ENCODE data around the gene RAI1.
A peak's percentile ranks its signal among the peaks of the same experiment; 100 is the strongest.

Gene RAI1

GRCh38 chr17:17752089-17752820, 71.0 kb downstream of the RAI1 start:
- DNase-seq, result peak; percentile 89

- DNase-seq, result no peak
Measured at GRCh38 chr17:17752821-17753321, 71.6 kb downstream of the RAI1 start.

GRCh38 chr17:17754719-17755686, 73.7 kb downstream of the RAI1 start:
- DNase-seq, result peak; percentile 40

- no peak for DNase-seq
Measured at GRCh38 chr17:17755715-17756114, 74.5 kb downstream of the RAI1 start.

GRCh38 chr17:17757391-17757791, 76.1 kb downstream of the RAI1 start:
- DNase-seq, result peak; percentile 54

GRCh38 chr17:17757956-17758845, 76.9 kb downstream of the RAI1 start:
- peak; percentile 78 for DNase-seq

GRCh38 chr17:17758941-17759563, 77.8 kb downstream of the RAI1 start:
- DNase-seq, result no peak

GRCh38 chr17:17760350-17760749, 79.1 kb downstream of the RAI1 start:
- DNase-seq, result no peak

GRCh38 chr17:17760872-17761550, 79.8 kb downstream of the RAI1 start:
- DNase-seq, result no peak

GRCh38 chr17:17761894-17762743, 80.9 kb downstream of the RAI1 start:
- DNase-seq, result no peak

- no peak for DNase-seq
Measured at GRCh38 chr17:17762744-17763105, 81.5 kb downstream of the RAI1 start.

- no peak for DNase-seq
Measured at GRCh38 chr17:17763136-17763535, 81.9 kb downstream of the RAI1 start.

GRCh38 chr17:17763734-17764133, 82.5 kb downstream of the RAI1 start:
- no peak for DNase-seq

- no peak for DNase-seq
Measured at GRCh38 chr17:17765359-17766076, 84.3 kb downstream of the RAI1 start.

GRCh38 chr17:17766077-17766743, 85.0 kb downstream of the RAI1 start:
- DNase-seq, result peak; percentile 41

GRCh38 chr17:17766744-17767120, 85.5 kb downstream of the RAI1 start:
- DNase-seq, result no peak

GRCh38 chr17:17767154-17767869, 86.1 kb downstream of the RAI1 start:
- no peak for DNase-seq

GRCh38 chr17:17767887-17768418, 86.7 kb downstream of the RAI1 start:
- no peak for DNase-seq

Data from NCI-H510A (cell line).